Measurements from ENCODE around the gene CCNH.

CCNH gene

DNA sequence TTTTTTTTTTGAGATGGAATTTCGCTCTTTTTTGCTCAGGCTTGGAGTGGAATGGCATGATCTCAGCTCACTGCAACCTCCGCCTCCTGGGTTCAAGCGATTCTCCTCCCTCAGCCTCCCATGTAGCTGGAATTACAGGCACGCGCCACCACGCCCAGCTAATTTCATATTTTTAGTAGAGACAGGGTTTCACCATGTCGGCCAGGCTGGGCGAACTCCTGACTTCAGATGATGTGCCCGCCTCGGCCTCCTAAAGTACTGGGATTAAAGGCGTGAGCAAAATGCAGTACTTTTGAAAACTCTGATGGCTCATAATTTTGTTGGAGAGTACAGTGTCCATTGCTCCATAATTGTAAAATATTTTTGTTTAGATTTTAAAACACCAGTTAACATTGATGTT is 52.6 kb downstream of the CCNH start:
- Histone ChIP-seq H3K4me3 (ENCODE audit: low read depth, low read length) (no peak overlapping the region), H3K27ac (no peak overlapping the region), H3K36me3 (peaks cover 12% of the 10 kb centered on the region), H3K9me3 (ENCODE audit: severe bottlenecking) (no peaks in the 10 kb centered on the region), H3K27me3 (ENCODE audit: insufficient read depth, low read depth, severe bottlenecking) (no peaks in the 10 kb centered on the region)
- no peak for DNase-seq
- TF ChIP-seq CTCF (IDR thresholded peaks at IDR 0.05; ENCODE audit: low read depth, low read length), result no peak

- no peak overlapping the region for H3K4me3 ChIP-seq (ENCODE audit: low read depth, low read length)
- no peak for TF ChIP-seq CTCF (IDR thresholded peaks at IDR 0.05; ENCODE audit: low read depth, low read length)
- no peak overlapping the region for H3K27ac ChIP-seq
- no peak for DNase-seq
- H3K27me3 ChIP-seq (ENCODE audit: insufficient read depth, low read depth, severe bottlenecking), result no peaks in the 10 kb centered on the region
- H3K36me3 ChIP-seq, result peaks cover 4% of the 10 kb centered on the region
- no peaks in the 10 kb centered on the region for H3K9me3 ChIP-seq (ENCODE audit: severe bottlenecking)
Measured at GRCh38 chr5:87359106-87359505, 53.6 kb downstream of the CCNH start.

DNA sequence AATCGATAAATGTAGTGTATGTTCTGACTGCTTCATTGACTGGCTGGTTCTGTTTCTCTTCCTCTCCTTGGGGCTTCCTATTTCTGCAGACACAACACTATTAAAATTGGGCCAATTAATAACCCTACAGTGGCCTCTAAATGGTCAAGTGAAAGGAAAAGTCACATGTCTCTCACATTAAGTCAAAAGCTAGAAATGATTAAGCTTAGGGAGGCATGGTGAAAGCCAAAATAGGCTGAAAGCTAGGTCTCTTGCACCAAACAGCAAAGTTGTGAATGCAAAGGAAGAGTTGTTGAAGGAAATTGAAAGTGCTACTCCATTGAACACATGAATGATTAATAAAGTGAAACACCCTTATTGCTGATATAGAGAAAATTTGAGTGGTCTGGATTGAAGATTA is 58.2 kb downstream of the CCNH start:
- no peak for TF ChIP-seq CTCF (IDR thresholded peaks at IDR 0.05; ENCODE audit: low read depth, low read length)
- Histone ChIP-seq H3K27ac (no peak overlapping the region), H3K36me3 (peaks cover 6% of the 10 kb centered on the region), H3K9me3 (ENCODE audit: severe bottlenecking) (no peaks in the 10 kb centered on the region), H3K4me3 (ENCODE audit: low read depth, low read length) (no peak overlapping the region), H3K27me3 (ENCODE audit: insufficient read depth, low read depth, severe bottlenecking) (no peaks in the 10 kb centered on the region)
- DNase-seq, result no peak

DNA sequence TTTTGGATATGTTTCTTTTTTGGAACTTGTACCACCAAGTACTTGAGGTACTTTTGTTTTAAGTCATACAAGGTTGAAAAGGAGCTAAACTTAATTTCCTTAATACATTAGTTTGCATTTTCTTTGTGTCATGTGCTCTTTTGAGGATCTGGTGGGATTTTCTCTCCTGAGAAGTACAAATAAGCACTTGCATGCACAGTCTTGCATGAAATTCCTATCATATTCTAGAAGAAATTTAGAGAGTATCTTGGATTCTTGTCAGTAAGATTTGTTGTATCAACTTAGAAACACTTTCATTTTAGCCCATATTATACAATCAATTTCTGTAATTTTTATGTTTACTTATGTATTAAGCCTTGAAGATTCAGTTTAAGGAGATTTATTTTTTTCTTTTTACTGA is 64.9 kb downstream of the CCNH start:
- DNase-seq, result no peak
- TF ChIP-seq CTCF (IDR thresholded peaks at IDR 0.05; ENCODE audit: low read depth, low read length), result no peak
- no peak overlapping the region for H3K4me3 ChIP-seq (ENCODE audit: low read depth, low read length)
- H3K36me3 ChIP-seq, result peaks cover 11% of the 10 kb centered on the region
- H3K9me3 ChIP-seq (ENCODE audit: severe bottlenecking), result no peaks in the 10 kb centered on the region
- no peaks in the 10 kb centered on the region for H3K27me3 ChIP-seq (ENCODE audit: insufficient read depth, low read depth, severe bottlenecking)
- H3K27ac ChIP-seq, result no peak overlapping the region

DNA sequence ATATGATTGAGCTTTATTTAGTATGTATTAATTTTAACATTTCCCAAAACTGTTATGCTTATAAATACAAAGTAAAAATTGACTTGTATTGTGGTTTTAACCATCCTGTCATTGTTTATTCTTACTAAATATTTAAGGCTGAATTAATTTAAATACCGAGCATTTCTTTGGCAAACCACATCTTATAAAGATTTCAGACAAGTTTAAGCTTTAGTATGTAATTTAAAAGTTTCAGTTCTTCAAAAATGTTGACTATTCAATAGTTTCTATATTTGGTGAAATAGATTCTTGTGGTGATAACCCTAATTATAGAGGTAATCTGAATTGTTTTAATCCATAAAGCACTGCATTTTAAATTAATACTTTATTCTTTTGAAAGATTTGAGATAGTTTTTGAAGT is 65.5 kb downstream of the CCNH start:
- no peak overlapping the region for H3K4me3 ChIP-seq (ENCODE audit: low read depth, low read length)
- H3K9me3 ChIP-seq (ENCODE audit: severe bottlenecking), result no peaks in the 10 kb centered on the region
- H3K27ac ChIP-seq, result no peak overlapping the region
- no peaks in the 10 kb centered on the region for H3K27me3 ChIP-seq (ENCODE audit: insufficient read depth, low read depth, severe bottlenecking)
- no peak for DNase-seq
- no peak for TF ChIP-seq CTCF (IDR thresholded peaks at IDR 0.05; ENCODE audit: low read depth, low read length)
- peaks cover 14% of the 10 kb centered on the region for H3K36me3 ChIP-seq

Measured in WERI-Rb-1 (cell line).